Measurements from ENCODE around the gene MXD4.
"Not testable (repeated sequence)": the region's sequence is repeated elsewhere in the genome, so short reads cannot be mapped to it uniquely, and the experiment has no call there.

The MXD4 gene

DNA sequence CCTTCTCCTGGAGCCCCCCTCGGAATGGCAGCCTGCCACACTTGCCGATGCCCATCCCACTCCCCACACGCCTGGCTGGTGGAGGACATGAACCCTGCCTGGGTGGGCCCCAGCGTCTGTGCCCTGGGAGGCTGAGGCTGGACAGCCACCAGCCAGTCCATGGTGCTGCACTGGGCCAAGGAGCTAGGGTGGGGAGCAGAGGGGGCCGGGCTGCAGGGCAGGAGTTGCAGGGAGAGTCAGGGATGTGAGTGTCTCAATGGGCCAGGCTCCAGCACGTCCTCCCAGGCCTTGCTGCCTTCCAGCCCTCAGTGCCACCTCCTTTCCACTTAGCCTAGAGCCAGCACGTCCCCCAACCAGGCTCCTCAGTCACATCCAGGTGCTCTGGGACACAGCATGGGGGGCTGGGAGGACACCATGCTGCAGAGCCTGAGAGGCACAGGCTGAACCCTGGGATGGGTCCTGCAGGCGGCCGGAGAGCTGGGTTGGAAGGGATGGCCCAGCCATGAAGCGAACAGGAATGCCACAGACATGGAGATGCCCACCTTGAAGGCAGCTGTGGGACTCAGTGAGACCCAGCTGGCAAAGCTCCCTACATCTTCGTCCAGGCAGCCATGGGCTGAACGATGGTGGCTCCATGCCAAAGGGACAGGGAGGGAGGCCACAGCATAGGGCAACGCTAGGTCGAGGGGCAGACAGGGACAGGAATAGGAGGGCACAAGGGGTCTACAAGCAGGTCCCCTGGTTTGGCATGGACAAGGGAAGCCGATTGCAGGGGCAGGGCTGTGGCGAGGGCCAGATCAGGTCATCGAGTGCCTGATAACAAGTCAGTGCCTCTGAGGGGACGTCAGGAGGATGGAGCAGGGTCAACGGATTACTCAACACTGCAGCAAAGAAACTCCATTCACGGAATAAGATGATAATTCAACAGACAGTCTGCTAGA lies 30.1 kb upstream of the MXD4 start:
- no peak for DNase-seq

DNA sequence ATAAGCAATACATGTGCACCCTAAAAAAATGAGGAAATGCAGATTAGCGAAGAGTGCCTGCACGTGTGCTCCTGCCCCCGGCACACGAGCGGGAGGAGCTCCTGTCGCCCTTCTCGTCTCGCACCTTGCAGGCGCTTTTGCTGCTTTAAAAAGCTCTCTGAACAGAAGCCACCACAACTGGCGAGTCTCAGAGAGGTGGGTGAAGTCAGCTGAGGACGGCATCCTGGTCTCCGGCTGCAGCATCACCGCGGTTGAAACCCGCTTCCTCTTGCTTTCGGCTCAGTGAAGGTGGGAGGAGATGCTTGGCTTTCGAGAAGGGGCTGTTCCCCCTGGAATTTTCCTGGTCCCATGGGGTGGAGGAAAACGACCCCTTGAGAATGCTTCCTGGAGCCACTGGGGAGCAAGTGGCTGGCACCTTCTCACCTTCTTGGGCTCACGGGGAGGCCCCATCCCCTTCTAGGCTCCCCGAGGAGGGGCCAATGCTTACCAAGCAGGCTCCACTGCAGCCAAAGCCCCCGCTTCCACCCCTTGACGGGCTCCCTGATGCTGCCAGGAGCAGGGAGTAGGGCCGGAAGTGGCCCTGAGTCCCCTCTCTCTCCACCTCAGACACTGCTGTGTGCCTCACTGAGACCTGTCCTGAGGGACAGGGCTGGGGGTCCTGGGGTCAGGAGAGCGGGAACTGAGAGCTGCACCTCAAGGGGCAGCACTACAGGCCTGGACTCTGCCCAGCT lies 29.2 kb upstream of the MXD4 start:
- no peak for DNase-seq

DNA sequence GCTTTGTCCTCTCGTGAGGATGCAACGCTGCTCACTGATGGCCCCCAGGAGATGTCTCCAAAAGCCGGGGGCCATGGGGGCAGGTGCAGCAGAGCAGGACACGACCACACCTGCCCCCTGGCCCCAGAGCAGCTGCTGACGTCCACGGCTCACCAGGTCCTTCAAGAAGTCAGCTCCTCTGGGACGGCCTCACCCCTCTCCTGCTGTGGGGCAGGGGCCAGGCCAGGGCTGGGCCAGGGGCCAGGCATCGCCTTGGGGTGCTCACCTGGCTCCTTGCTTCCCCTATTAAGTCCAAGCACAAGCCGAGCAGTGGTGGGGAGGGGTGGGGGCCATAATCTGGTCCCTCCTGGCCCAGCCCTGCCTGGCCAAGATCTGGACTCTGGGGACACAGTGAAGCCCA lies 28.6 kb upstream of the MXD4 start:
- DNase-seq: no peak

DNA sequence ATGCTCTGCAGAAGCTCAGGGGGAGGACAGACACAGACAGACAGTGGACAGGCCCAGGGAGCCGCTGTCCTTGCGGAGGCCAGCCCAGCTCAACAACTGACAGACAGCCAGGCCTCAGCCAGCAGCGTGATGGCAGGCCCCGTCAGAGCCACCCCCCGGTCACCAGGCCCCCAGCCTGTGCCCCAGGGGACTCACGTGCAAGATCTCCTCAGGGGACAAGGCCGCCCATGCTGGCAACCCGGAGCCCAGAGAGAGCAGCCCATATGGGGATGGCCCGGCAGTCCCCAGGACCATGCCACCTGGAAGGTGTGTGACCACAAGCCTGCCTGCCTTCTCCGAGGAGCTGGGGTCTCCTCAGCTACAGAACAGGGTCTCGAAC lies 28.0 kb upstream of the MXD4 start:
- DNase-seq: no peak

DNA sequence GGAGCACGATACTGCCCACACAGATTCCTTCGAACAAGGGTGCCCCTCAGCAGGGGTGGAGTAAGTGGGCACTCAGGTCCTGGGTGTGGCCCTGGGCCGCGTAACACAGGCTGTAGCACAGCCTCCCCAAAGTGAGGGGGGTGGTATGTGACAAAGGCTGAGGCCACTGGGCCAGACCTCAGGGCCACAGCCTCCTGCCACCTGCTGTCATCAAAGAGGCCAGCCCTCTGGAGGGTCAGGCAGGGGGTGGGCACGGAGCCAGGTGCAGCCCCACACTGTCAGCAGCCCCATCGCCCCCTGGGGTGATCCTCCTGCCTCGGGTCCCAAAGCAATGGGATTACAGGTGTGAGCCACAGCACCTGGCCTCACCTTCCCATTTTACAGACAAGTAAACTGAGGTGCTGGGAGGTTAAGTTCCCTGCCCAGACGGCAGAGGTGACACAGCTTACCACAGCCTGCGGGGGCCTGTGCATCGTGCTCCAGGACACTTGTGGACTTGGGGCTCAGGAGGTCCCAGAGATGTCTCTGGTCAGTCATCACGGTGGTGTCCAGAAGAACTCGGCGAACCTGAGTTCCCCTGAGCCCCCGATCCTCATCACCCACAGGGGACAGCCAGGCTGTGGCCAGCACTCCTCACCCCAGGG lies 27.5 kb upstream of the MXD4 start:
- no peak for DNase-seq

DNA sequence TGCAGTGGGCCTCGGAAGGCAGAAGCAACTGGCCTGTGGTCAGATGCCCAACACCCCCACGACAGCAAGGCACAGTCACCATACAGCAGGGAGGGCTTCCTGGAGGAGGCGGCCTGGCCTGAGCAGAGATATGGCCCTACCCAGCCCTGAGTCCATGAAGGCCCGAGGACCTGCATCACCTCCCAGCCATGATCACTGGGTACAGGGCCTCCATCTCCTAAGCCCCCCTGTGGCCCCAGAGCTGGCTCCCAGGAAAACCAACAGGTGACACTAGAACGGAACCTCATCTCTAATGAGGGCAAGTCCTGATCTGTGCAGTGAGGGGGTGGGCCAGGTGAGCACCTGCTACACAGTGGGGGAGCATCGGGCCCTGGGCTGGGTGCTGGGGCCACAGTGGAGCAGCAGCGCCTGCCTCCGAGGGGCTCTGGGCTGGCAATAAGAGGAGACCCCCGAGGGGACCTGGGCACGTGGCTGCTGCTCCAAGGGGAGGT lies 26.2 kb upstream of the MXD4 start:
- no peak for DNase-seq

DNA sequence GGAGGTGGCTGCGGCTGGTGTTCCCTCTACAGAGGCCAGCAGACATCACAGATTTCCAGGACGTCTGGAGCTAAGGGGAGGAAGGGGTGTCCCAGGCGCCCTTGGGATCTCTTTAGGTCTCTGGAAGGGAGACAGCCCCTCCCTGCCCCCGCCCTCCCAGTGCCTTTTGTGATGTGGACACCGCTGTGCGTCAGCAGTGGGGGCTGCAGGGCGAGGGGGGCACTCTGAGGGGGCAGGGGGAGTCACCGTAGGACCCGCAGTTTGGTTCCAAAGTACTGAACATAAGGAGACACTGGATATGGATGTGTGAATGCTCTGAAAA lies 25.6 kb upstream of the MXD4 start:
- no peak for DNase-seq

DNA sequence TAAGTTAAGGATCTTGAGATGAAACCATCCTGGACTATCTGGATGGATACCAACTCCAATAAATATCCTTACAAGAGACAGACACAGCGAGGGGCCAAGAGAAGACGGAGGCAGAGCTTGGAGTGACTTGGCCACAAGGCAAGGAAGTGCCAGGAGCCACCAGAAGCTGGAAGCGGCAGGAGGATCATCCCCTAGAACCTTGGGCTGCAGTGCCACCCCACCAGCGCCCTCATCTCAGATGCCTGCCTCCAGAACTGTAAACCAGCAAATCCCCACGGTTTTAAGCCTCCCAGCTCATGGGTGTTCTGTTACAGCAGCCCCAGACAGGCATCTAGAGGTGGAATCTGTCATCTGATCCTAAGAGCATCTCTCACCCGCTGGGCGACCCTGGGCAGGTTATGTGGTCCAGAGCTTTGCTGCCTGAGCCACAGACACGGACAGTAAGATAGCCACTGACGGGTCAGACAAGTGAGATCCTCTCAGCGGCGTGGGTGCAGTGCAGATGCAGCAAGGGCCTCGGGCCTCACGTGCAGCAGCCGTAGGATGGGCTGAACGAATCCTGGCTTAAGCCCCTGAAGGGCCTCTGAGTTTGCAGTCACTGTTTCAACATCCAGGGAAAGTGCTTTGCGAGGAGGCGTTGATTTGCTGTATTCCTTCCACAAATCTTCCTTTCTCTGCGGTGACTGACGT lies 25.1 kb upstream of the MXD4 start:
- no peak for DNase-seq

DNA sequence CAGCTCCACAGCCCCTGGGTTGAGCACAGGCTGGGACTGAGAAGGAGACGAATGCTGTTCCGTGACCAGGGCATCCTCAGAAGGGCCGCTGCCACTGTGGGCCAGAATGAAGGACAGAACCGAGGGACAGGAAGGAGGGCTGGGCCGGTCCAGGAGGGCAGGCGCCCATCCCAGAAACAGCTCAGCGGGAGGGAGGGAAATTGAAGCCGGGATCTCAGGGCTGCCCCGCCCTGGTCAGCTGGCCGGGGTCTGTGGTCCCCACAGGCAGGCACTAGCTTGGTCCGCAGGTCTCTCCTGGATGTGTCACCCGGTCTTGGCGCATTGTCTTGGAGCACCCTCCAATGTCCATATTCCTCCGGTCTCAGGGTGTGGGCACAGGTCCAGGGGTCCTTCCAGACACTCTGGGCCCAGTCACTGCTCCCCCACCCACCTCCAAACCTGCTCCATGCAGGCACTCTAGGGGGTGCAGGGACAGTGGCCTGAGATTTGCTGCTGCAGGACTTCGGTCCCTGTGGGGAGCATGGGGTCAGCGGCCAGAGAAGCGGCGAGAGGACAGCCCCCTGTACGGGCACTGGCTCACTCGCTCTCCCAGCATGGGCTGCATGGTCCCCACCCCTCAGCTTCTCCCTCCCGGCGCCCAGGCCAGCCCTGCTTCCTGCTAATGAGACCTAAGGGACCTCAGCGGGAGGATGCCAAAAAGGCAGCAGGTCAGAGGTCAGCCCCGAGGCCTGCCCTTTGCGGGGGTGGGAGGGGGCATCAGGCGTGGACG lies 23.9 kb upstream of the MXD4 start:
- no peak for DNase-seq

DNA sequence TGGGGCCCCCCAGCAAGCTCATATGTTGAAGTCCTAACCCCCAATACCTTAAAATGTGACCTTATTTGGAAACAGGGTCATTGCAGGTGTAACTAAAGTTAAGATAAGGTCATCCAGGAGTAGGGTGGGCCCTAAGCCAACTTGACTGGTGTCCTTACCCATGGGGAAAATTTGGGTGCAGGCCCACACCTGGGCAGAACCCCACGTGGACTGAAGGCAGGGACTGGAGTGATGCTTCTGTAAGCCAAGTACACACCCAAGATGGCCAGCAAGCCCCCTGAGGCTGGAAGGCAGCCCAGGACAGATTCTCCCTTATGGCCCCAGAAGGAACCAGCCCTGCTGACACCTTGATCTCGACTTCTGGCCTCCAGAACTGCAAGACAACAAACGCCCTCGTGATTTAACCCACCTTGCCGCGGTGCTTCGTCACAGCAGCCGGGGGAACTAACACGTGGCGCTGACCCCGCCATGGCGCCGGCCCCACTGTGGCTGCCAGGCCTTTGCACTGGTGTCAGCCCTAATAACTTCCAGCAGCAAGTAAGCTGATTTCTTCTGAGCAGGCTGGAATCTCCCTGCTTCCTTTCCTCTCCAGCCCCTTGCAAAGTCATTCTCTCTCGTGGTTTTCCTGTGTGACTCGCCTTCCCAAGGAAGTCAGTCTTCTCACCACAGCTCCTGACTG lies 23.2 kb upstream of the MXD4 start:
- no peak for DNase-seq

DNA sequence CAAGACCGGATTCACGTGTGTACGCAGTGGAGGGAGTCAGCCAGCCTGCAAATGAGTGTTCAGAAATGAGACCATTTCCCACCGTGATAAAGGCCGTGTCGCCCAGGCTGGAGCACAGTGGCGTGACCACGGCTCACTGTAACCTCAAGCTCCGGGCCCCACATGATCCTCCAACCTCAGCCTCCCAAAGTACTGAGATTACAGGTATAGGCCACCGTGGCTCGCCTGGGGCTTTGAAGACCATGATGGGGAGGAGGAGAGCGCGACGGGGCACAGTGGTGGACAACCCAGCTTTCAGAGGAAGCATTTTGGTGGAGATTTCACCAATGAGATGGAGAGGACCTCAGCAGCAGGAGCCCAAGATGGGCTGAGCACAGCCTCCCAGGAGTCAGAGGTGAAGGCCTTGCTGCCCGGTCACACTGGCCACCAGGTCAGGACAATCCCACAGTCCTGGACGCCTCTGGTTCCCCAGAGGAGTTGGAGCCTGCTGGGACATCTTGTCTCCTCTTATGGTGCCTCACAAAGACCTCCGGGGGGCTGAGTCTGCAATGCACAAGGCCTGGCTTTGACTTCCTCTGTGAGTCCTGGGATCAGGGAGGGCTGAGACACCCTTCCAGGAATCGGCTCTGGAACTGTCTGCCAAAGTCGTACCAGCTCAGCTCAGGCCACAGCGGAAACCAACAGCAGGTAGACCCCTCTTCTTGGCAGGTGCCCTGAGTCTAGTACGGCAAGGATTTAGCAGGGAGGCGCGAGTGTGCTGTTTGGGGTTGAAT lies 22.4 kb upstream of the MXD4 start:
- DNase-seq: no peak

DNA sequence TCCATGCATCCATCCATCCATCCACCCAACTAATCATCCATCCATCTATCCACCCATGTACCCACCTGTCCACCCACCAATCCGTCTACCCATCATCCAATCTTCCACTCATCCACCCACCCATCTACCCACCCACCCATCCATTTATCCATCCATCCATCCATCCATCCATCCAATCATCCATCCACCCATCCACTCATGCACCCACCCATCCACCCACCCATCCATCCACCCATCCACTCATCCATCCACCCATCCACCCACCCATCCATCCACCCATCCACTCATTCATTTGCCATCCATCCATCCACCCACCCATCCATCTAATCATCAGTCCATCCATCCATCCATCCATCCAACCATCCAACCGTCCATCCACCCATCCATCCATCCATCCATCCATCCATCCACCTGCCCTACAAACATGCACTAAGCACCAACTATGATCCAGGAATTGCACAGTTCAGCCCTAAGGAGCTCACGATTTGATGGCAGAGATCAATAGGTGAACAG lies 21.3 kb upstream of the MXD4 start:
- DNase-seq: no peak

DNA sequence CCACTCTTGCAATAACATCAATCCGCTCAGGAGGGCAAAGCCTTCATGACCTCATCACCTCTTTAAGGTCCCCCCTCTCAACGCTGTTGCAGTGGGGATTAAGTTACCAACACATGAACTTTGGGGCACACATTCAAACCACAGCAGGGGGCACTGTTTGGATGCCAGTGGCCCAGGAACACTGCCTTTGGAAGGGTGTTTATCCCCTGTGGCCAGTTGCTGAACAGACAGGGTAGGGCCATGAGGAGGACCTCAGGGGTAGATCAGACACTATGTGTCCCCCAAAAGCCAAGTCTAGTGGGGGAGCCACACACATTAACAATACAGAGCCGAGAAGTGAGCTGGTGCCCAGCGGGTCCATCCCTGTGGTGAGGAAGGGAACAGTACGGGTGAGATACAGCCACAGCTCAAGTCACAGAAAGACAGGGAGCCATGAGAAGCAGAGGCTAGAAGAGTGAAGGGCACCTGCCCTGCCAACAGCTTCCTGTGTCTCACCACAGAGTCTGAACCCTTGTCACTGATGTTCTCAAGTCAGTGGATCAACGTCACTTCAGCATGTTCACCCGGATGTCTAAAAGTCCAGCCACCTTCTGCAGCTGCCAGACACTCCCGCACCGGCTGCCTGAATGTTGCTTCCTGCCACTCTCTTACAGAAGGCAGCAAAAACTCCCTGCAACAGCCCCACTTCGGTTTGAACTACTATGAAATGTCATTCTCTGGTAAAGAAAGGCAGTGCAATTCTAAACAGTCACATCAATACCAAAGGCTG lies 19.9 kb upstream of the MXD4 start:
- DNase-seq: no peak

DNA sequence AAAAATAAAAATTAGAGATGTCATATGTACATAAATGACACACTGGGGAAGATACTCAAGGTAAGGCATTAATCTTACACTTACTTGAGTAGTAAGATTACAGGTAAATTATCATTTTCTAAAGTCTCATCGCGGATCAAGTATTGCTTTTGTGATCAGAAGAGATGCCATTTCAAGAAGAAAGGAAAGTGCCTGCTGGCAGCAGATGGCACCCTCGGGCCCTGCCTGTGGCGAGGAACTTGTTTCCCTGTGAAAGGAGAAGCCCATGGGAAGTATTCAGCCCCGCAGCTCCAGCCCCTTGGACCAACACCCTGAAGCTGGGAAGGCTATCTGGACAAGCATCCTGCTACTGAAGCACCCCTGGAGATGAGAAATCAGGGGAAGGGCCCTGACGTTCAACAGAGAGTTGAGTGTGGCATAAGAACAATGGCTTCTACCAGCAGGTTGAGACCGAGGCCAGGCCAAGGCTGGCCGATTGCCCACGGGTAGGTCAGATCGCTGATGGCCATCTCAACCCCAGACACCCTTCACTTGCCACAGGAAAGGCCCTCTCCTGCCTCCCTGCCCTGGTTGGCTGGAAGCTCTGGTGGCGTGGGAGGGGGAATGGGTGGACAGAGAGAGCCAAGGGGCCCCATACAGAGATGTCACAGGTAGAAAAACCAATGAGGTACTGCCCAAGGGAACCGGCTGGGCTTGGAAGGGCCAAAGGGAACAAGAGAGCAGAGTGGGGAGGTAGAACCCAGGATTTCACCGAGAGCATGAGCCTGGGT lies 18.8 kb upstream of the MXD4 start:
- DNase-seq: no peak

DNA sequence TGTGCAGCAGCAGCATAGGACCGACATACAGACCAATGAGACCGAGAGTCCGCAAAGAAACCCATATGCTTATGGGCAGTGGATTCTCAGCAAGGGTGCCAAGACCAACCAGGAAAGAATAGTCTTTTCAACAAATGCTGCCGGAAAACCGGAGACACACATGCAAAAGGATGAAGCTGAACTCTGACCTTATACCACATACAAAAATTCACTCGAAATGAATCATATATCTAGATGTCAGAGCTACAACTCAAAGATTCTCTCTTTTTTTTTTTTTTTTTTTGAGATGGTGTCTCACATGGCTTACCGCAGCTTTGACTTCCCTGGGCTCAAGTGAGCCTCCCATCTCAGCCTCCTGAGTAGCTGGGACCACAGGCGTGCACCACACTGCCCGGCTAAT lies 16.0 kb upstream of the MXD4 start:
- no peak for DNase-seq

DNA sequence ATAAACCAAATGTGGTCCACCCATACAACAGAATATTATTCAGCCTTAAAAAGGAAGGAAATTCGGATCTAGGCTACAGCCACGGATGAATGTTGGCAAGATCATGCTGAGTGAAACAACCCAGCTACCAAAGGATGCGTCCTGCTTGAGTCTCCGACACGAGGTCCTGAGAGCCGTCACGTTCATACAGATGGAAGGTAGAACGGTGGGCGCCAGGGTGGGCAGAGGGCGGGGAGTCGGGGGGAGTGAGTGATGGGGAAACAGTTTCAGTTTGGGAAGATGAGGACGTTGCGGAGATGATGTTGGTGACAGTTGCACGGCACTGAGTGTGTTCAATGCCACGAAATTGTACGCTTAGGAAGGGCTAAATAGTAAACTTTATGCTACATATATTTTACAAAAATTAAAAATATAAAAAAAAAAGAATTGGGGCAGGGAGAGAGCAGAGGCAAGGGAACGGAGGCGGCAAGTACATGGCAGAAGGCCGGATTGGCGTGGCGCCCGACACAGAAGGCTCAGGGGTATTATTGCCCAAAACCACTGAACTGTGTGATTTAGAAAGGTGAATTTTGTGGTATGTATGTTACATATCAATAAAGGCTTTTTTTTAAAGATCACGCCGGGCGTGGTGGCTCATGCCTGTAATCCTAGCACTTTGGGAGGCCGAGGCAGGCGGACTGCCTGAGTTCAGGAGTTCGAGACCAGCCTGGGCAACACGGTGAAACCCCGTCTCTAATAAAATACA lies 14.8 kb upstream of the MXD4 start:
- no peak for DNase-seq

DNA sequence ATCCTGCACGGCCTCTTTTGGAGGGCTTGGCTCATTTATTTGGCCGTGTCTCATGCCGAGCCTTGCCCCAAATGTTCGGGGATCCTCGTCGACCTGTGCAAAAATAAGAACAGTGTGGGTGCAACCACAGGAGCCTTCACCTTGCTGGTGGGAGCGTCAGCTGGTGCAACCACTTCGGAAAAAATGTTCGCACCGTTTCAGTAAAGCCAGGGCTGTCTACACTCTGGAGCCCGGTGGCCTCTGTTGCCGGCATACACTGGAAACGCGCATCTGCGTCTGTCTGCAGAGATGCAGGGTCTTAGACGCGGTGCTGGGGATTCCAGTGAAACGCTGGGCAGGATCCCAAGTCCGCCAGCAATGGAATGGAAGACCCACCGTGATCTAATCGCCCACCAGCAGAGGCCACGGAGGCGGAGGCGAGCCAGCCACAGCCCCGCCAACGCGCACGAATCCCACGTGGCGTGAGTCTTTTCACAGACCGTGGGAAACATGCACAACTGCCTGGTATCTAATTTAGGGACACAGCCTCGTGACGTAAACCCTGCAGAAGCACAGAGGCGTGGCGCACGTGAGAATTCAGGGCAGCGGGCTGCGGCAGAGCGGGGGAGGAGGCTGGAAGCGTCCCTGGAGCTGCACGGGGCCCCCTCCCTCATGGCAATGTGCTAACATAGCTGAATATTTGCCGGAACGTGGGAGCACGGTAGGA lies 13.8 kb upstream of the MXD4 start:
- DNase-seq: no peak

DNA sequence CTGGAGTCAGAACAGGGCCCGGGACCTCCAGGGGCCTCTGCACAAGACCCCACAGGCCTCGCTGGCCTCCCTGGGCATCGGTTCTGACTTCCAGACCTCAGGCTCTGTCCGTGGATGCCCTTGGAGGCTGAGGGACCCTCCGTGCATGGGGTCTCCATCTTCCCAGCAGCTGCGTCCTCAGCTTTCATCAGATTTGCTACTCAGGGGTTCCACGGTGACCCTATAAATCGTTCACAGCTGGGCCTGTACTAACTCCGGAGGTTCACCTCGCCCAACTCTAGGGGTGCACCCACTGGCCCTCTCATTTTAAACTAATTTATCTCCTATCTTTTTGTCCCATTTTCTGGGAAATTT lies 13.1 kb upstream of the MXD4 start:
- not testable (repeated sequence) for DNase-seq
